ENCODE measurements around the gene WDHD1.
"Not testable (repeated sequence)": the region's sequence is repeated elsewhere in the genome, so short reads cannot be mapped to it uniquely, and the experiment has no call there.

Gene WDHD1

DNA sequence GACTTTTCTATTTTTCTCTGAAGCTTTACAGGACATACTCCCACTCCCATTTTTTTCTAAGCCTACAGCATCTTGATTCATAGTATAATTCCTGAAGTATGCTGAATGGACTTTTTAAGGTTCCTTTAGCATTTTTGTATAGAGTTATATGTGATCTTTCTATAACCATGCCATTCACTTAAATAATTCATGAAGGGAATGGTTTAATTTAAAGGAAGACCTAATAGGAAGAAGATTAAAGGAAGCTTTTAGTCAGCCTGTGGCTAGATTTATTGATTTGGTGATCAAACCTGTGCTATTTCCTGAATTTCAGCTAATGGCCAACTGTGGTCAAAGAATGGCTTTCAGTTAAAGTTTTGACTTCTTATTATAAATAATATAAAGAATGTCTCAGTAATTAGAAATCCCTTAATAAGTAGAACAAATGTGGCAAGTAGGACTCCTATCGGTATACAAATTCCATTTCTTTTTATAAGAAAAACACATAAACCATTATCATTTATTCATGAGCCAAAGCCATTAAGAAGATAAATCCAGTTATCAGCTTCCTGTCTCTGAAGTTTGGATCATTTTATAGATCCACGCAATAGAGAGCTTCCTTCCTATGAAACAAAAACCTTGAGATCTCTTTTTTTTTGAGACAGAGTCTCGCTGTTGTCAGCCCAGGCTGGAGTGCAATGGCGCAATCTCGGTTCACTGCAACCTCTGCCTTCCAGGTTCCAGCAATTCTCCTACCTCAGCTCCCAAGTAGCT, 20.6 kb upstream of the WDHD1 start:
- no peak for DNase-seq (ENCODE audit: low spot score)

GRCh38 chr14:55045087-55045486, 18.2 kb upstream of the WDHD1 start:
- DNase-seq (ENCODE audit: low spot score), result no peak

DNA sequence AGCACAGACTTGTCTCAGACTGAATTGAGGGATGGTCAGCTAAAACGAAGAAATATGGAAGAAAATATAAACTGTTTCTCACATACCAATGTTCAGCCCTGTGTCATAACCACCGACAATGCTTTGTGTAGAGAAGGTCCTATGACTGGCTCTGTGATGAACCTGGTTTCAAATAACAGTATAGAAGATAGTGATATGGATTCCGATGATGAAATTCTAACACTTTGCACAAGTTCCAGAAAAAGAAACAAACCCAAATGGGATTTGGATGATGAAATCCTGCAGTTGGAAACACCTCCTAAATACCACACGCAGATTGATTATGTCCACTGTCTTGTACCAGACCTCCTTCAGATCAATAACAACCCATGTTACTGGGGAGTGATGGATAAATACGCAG, 16.6 kb upstream of the WDHD1 start:
- no peak for DNase-seq (ENCODE audit: low spot score)

DNA sequence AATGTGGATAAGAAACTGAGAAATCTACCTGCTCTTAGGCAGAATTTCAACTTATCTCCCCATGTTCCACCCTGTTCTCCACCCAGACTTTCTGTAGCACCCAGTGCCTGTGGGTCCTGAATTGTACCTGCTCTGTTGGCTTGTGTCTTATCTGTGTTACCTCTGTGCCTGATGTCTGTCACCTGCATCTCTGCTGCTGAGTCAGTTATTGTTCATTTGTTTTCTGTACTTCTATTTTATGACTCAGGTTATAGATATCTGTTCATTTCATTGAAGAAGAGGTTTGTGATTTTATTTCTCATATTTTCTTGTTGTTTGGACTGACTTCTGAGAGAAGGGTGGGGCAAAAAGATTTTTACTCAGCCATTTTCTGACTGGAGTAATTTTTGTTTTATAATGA, 11.8 kb upstream of the WDHD1 start:
- no peak for DNase-seq (ENCODE audit: low spot score)

- DNase-seq (ENCODE audit: low spot score), result not testable (repeated sequence)
Measured at GRCh38 chr14:55037995-55038394, 11.1 kb upstream of the WDHD1 start.

- no peak for DNase-seq (ENCODE audit: low spot score)
Measured at GRCh38 chr14:55031190-55031589, 4.3 kb upstream of the WDHD1 start.

DNA sequence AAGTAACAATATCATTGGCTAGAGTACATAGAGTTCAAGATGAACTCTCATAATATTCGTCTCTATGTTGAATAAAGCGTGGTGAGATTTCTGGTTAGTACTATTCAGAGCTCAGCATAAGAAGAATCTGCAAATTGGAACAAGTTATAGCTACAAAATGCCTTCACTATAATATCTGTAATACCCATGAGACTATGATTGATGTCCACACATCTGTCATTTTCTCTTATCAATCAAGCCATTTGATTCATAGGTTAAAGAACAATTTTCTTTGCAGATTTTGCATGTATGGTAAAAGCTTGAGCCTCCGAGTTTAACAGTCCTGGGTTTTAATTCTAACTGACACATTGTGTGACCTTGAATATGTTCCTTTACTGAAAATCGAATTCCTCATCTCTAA, 1.6 kb upstream of the WDHD1 start:
- DNase-seq (ENCODE audit: low spot score), result no peak

DNA sequence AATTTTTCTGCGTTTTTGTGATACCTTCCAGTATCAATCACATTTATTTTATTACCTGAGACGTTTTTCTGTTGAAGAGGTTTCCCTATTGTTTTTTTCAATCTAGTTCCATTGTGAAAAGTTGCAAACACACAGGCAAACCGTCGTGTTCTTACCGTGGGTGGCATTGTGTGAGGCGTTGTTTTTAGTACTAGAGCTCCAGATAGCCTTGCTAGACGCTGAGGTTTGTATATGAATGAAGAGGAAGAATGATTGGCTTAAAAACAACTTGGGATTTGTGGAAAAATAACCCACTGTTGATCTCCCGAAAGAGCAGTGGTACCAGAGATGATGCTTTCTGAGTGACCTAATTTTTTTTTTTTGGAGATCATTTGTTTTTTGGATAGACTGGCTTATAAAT, 1.2 kb upstream of the WDHD1 start:
- DNase-seq (ENCODE audit: low spot score), result no peak

DNA sequence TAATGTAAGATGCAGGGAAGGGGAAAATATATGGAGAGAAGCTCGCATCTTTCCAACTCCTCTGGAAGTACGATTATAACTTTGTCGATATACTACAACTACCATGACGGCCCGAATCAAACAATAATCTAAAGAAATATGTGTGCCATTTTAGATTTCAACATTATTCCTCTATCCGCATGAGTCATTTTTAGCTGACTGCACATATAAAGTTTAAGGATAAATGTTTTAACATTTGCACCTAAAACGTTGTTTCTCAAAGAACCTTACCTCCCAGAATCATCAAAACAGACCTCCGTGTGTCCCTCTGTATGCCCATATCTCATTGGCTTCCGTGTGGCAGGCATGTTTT, 482 bp downstream of the WDHD1 start:
- DNase-seq (ENCODE audit: low spot score), result no peak

DNA sequence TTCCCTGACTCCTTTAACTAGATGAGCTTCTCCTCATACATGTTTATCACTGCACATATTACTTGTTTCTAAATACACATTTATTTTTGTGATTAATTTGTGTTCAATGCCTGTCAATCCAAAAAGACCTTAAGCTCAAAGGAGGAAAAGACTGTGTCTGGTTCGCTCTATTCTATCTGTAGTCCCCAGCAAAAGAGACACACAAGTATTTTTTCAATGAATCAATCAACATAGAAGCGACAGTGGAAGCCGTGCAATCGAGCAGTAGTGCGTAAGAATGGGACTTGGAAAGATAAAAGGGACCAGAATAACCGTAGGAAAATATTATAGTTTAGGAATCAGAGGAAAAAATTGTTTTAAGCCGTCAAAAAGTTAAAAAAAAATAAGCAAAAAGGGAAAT, 951 bp downstream of the WDHD1 start:
- no peak for DNase-seq (ENCODE audit: low spot score)

GRCh38 chr14:55024365-55024764, 2.5 kb downstream of the WDHD1 start:
- not testable (repeated sequence) for DNase-seq (ENCODE audit: low spot score)

- DNase-seq (ENCODE audit: low spot score), result no peak
Measured at GRCh38 chr14:55019968-55020554, 6.8 kb downstream of the WDHD1 start.

DNA sequence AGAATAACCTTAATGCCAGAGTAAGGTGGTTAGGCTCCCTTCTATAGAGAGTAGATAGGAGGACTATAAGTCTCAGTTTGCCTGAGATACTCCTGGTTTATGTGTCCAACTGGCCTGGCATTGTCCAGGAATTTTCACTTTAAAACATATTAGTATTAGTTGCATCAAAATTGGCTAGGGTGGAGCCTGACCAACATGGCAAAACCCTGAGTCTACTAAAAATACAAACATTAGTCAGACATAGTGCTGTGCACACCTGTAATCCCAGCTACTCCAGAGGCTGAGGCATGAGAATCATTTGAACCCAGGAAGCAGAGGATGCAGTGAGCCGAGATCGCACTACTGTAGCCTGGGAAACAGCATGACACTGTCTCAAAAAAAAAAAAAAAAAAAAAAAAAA, 11.9 kb downstream of the WDHD1 start:
- DNase-seq (ENCODE audit: low spot score), result no peak

DNA sequence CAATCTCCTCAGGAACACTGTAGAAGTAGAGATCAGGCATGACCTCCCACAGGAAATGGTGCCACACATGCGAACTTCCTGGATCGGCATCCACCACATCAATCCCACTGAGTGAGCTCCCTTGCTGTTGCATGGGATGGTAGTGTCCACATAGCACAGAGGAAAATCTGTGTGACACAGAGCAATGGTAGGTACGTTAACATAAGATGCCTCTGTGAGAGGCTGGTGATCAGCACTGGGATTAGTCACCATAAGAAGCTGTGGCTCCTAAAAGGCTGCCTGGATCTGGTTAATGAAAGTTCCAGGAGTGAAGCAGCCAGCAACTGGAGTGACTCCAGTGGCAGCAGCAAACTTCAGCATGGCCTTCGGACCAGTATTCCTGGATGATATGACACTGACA, 21.8 kb downstream of the WDHD1 start:
- no peak for DNase-seq (ENCODE audit: low spot score)

- no peak for DNase-seq (ENCODE audit: low spot score)
Measured at GRCh38 chr14:55000381-55000780, 26.5 kb downstream of the WDHD1 start.

DNA sequence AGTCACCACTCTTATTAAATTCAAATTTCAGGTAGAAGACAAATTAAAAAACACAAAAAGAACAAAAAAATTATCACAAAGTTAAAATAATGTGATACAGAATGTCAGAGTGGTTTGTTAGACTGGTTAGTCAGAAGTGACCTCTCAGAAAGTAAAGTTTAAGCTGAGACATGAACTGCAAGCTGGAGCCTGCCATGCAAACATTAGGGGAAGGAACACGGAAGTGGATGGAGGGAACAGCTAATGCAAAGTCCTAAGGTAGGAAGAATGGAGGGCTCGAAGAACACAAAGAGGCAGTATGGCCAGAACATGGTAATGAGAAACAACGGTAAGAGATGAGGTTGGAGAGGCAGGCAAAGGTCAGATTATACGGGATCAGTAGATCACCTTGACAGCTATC, 41.7 kb downstream of the WDHD1 start:
- no peak for DNase-seq (ENCODE audit: low spot score)

GRCh38 chr14:54981698-54982097, 45.2 kb downstream of the WDHD1 start:
- no peak for DNase-seq (ENCODE audit: low spot score)

DNA sequence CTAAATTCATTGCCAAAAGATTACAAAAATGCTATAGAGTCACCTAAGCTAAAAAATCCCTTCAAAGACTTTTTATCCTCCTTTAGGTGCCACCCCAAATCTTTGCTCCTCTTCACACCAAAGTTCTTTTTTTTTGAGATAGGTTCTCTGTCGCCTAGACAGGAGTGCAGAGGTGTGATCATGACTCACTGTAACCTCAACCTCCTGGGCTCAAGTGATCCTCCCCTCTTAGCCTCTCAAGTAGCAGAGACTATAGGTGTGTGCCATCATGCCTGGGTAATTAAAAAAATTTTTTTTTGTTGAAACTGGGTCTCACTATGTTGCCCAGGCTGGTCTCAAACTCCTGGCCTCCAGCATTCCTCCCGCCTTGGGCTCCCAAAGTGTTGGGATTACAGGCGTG, 47.9 kb downstream of the WDHD1 start:
- no peak for DNase-seq (ENCODE audit: low spot score)

DNA sequence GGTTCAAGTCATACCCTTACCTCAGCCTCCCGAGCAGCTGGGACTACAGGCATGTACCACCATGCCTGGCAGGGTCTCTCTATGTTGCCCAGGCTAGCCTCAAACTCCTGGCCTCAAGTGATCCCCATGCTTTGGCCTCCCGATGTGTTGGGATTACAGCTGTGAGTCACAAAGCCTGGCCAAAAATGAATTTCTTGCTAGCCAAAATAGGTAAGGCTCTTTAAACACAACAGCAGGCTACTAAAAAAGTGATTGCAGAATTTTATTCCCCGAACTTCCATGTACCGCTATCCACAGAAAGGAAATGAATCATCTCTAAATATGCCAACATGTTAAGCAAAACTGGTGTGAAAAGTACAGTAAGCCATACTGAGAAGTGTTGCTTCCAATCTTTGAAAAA, 50.6 kb downstream of the WDHD1 start:
- DNase-seq (ENCODE audit: low spot score), result no peak

DNA sequence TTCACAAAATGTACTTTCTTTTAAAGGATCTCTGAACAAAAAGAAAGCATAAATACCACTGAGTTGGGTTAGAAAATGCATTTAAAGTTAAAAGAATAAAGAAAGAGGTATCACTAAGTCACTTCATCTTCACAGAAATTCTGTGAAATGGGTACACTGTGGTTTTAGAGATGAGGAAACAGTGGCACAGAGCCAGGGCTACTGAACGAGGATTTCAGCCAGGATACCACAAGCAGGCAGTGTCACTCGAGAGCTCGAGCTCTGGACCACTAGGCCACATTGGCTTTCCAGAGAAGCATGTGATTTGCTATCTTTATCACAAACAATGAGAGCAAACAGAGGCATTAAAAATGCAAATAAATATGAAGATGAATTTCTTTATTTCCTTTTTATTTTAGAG, 51.0 kb downstream of the WDHD1 start:
- no peak for DNase-seq (ENCODE audit: low spot score)

GRCh38 chr14:54974788-54975414, 52.0 kb downstream of the WDHD1 start:
- no peak for DNase-seq (ENCODE audit: low spot score)

GRCh38 chr14:54967496-54967895, 59.4 kb downstream of the WDHD1 start:
- DNase-seq (ENCODE audit: low spot score), result no peak

DNA sequence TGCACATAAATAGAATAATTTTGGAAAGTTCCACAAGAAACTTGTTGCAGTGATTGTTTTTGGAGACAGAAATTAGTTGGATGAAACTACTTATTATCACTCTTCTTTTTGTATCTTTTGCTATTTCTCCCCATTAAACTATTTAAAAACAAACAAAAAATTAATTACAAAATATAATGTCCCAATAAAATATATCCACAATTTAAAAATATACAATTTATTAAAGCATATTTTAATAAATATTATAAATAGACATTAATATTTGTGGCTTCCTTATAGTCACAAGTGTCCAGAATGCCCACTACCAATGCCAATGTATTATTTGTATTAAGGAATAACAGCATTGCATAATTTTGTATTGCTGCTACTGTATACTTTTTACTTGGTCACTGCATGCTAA, 71.8 kb downstream of the WDHD1 start:
- no peak for DNase-seq (ENCODE audit: low spot score)

DNA sequence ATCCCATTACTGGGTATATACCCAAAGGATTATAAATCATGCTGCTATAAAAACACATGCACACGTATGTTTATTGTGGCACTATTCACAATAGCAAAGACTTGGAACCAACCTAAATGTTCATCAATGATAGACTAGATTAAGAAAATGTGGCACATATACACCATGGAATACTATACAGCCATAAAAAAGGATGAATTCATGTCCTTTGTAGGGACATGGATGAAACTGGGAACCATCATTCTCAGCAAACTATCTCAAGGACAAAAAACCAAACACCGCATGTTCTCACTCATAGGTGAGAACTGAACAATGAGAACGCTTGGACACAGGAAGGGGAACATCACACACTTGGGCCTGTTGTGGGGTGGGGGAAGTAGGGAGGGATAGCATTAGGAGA, 73.3 kb downstream of the WDHD1 start:
- DNase-seq (ENCODE audit: low spot score), result not testable (repeated sequence)
